GM19025 (cell line): ENCODE measurements around the gene OR1D5.
"Not testable (repeated sequence)": the region's sequence is repeated elsewhere in the genome, so short reads cannot be mapped to it uniquely, and the experiment has no call there.

Source experiments
- ATAC-seq: cut with Tn5 transposase; IDR thresholded peaks from one replicate; pipeline ENCODE4 v1.9.1; 2021; ENCODE audit warnings: mild to moderate bottlenecking, low read depth, moderate library complexity; ENCODE audit not compliant: unreplicated experiment

Gene OR1D5

GRCh38 chr17:3063507-3063906 lies at the start of gene OR1D5:
Gene OR1D5 (minus strand): TSS chr17:3063607. CDS start chr17:3063607, 0 bp downstream.
- ATAC-seq: not testable (repeated sequence)

- no peak for ATAC-seq
These were observed 40.9 kb upstream of the OR1D5 start, which contains the start of gene OR1D2 for GRCh38 chr17:3104322-3104721. Gene OR1D2 (minus strand): TSS chr17:3104422. CDS start chr17:3092996, 11,426 bp downstream.

GRCh38 chr17:3073850-3074249 lies 10.4 kb upstream of the OR1D5 start:
- ATAC-seq: not testable (repeated sequence)

- ATAC-seq: not testable (repeated sequence)
These were observed 1.8 kb upstream of the OR1D5 start for GRCh38 chr17:3065192-3065591.

GRCh38 chr17:3062824-3063377 lies 506 bp downstream of the OR1D5 start:
- not testable (repeated sequence) for ATAC-seq

- ATAC-seq: not testable (repeated sequence)
These were observed 8.5 kb downstream of the OR1D5 start for GRCh38 chr17:3054868-3055267.

GRCh38 chr17:3049705-3050295 lies 13.6 kb downstream of the OR1D5 start:
- no peak for ATAC-seq

- peak; percentile 87 for ATAC-seq
These were observed 14.5 kb downstream of the OR1D5 start for GRCh38 chr17:3048727-3049471.

- no peak for ATAC-seq
These were observed 16.7 kb downstream of the OR1D5 start for GRCh38 chr17:3046753-3047152.

- no peak for ATAC-seq
These were observed 19.6 kb downstream of the OR1D5 start for GRCh38 chr17:3043737-3044365.

GRCh38 chr17:3040882-3041281 lies 22.5 kb downstream of the OR1D5 start:
- no peak for ATAC-seq

GRCh38 chr17:3039736-3040135 lies 23.7 kb downstream of the OR1D5 start:
- ATAC-seq: no peak

- no peak for ATAC-seq
These were observed 24.5 kb downstream of the OR1D5 start for GRCh38 chr17:3038941-3039340.

GRCh38 chr17:3037259-3037658 lies 26.1 kb downstream of the OR1D5 start:
- no peak for ATAC-seq

- ATAC-seq: no peak
These were observed 26.6 kb downstream of the OR1D5 start for GRCh38 chr17:3036800-3037199.

- no peak for ATAC-seq
These were observed 27.5 kb downstream of the OR1D5 start for GRCh38 chr17:3035968-3036280.

- no peak for ATAC-seq
These were observed 28.0 kb downstream of the OR1D5 start for GRCh38 chr17:3035256-3035967.

GRCh38 chr17:3034578-3034920 lies 28.9 kb downstream of the OR1D5 start:
- no peak for ATAC-seq

GRCh38 chr17:3033741-3034577 lies 29.4 kb downstream of the OR1D5 start:
- ATAC-seq: no peak

- no peak for ATAC-seq
These were observed 30.2 kb downstream of the OR1D5 start for GRCh38 chr17:3033248-3033640.
